IMR-90 (cell line): ENCODE measurements around the gene UCK2. TPM values are rescaled to one million over a fixed set of nuclear protein-coding genes. Genes with fewer than 3 reads are reported as not detected.

Experiments
- ATAC-seq: fragments of 200-7000 bp; cut with Tn5 transposase; 2 replicates; pipeline ENCODE4 v1.9.1; 2020; ENCODE audit warnings: low read depth, mild to moderate bottlenecking, moderate library complexity
- BruUV-seq: library from RNA; stranded (reverse); fragments of 400-500 nt; replicated peaks from 2 replicates; lab custom pipeline; 2021; lab: Mats Ljungman, UMichigan
- CTCF ChIA-PET: fragments of 300-600 bp; formaldehyde crosslinking; extraction: SDS; loops from one replicate; lab custom pipeline; 2021; ENCODE audit warnings: antibody characterized with exemption; lab: Yijun Ruan, JAX
- POLR2A ChIA-PET: fragments of 300-600 bp; sonication (Branson Sonifier 250); formaldehyde crosslinking; loops from one replicate; lab custom pipeline; 2022; ENCODE audit warnings: antibody characterized with exemption; ENCODE audit not compliant: unreplicated experiment; lab: Charles Lee
- DNase-seq: peaks from one replicate; pipeline ENCODE4 v3.0.0; 2013
- H2AFZ ChIP-seq: replicated peaks from 2 replicates; pipeline ENCODE3; 2013; ENCODE audit warnings: low read length, mild to moderate bottlenecking; ENCODE audit not compliant: poor library complexity
- H2AK5ac ChIP-seq: 2 replicates; pipeline ENCODE4 v1.6.1; 2013; ENCODE audit warnings: low read depth, low read length, inconsistent platforms
- H2AK9ac ChIP-seq: replicated peaks from 2 replicates; pipeline ENCODE3; 2013; ENCODE audit warnings: mild to moderate bottlenecking, low read depth, low read length, moderate library complexity; ENCODE audit not compliant: poor library complexity
- H2BK120ac ChIP-seq: 2 replicates; pipeline ENCODE4 v1.6.1; 2013; ENCODE audit warnings: low read depth, low read length, inconsistent platforms
- H2BK15ac ChIP-seq: 3 replicates; pipeline ENCODE4 v1.6.1; 2013; ENCODE audit warnings: low read depth, low read length, inconsistent platforms
- H2BK20ac ChIP-seq: 2 replicates; pipeline ENCODE4 v1.6.1; 2013; ENCODE audit warnings: low read depth, mild to moderate bottlenecking, inconsistent platforms, low read length, moderate library complexity
- H2BK5ac ChIP-seq: 2 replicates; pipeline ENCODE4 v1.6.1; 2013; ENCODE audit warnings: mild to moderate bottlenecking, low read depth, low read length, inconsistent platforms; ENCODE audit not compliant: poor library complexity, severe bottlenecking
- H3K14ac ChIP-seq: replicated peaks from 2 replicates; pipeline ENCODE4 v1.6.1; 2013; ENCODE audit warnings: low read depth, low read length, inconsistent platforms
- H3K18ac ChIP-seq: 2 replicates; pipeline ENCODE4 v1.6.1; 2013; ENCODE audit warnings: low read depth, low read length, control low read depth
- H3K23ac ChIP-seq: 2 replicates; pipeline ENCODE4 v1.6.1; 2013; ENCODE audit warnings: low read depth, low read length, inconsistent platforms
- H3K27ac ChIP-seq: 2 replicates; pipeline ENCODE4 v1.5.1; 2013; ENCODE audit warnings: mild to moderate bottlenecking, control low read depth, low read length; ENCODE audit not compliant: insufficient read depth
- H3K27me3 ChIP-seq: 2 replicates; pipeline ENCODE4 v1.6.1; 2013; ENCODE audit warnings: low read length; ENCODE audit not compliant: control insufficient read depth, insufficient read depth
- H3K36me3 ChIP-seq: 2 replicates; pipeline ENCODE4 v1.6.1; 2013; ENCODE audit warnings: low read length, mixed read lengths; ENCODE audit not compliant: control insufficient read depth, insufficient read depth
- H3K4ac ChIP-seq: 2 replicates; pipeline ENCODE4 v1.6.1; 2013; ENCODE audit warnings: low read depth, low read length, inconsistent platforms
- H3K4me1 ChIP-seq: 2 replicates; pipeline ENCODE4 v1.6.1; 2013; ENCODE audit warnings: low read length, mixed read lengths; ENCODE audit not compliant: control insufficient read depth, insufficient read depth
- H3K4me2 ChIP-seq: 2 replicates; pipeline ENCODE4 v1.6.1; 2013; ENCODE audit warnings: low read depth, mild to moderate bottlenecking, control low read depth, low read length, moderate library complexity
- H3K4me3 ChIP-seq: 2 replicates; pipeline ENCODE4 v1.5.1; 2013; ENCODE audit warnings: low read depth, mild to moderate bottlenecking, control low read depth, low read length, moderate library complexity; ENCODE audit not compliant: insufficient read depth
- H3K56ac ChIP-seq: 2 replicates; pipeline ENCODE4 v1.6.1; 2013; ENCODE audit warnings: low read length, inconsistent platforms; ENCODE audit not compliant: insufficient read depth; ENCODE audit errors: extremely low read depth
- H3K79me1 ChIP-seq, 2 experiments: 2 replicates each; pipeline ENCODE4 v1.6.1; 2013; ENCODE audit warnings: low read length in 2 of 2, inconsistent platforms in 1 of 2, low read depth in 1 of 2
- H3K9ac ChIP-seq: 2 replicates; pipeline ENCODE4 v1.6.1; 2013; ENCODE audit warnings: low read depth, low read length, control low read depth
- H3K9me1 ChIP-seq: 2 replicates; pipeline ENCODE4 v1.6.1; 2013; ENCODE audit warnings: low read length, inconsistent platforms; ENCODE audit not compliant: insufficient read depth
- H3K9me3 ChIP-seq: 2 replicates; pipeline ENCODE4 v1.6.1; 2013; ENCODE audit warnings: low read length; ENCODE audit not compliant: control insufficient read depth, insufficient read depth
- H4K20me1 ChIP-seq: 2 replicates; pipeline ENCODE4 v1.6.1; 2013; ENCODE audit warnings: low read length, inconsistent platforms; ENCODE audit not compliant: insufficient read depth
- H4K5ac ChIP-seq: 2 replicates; pipeline ENCODE4 v1.6.1; 2013; ENCODE audit warnings: mild to moderate bottlenecking, low read depth, low read length, control low read depth
- H4K8ac ChIP-seq, 2 experiments: 2 replicates each; pipeline ENCODE4 v1.6.1; 2013; ENCODE audit warnings: low read depth in 2 of 2, low read length in 2 of 2, control low read depth in 1 of 2, inconsistent platforms in 1 of 2
- H4K91ac ChIP-seq: 2 replicates; pipeline ENCODE4 v1.6.1; 2013; ENCODE audit warnings: low read depth, low read length, inconsistent platforms; ENCODE audit not compliant: insufficient read depth
- BHLHE40 ChIP-seq: fragments of 150-350 bp; IDR thresholded peaks from 2 replicates; pipeline ENCODE4 v1.6.1; 2016; ENCODE audit warnings: mild to moderate bottlenecking, low read depth, low read length
- CEBPB ChIP-seq: IDR thresholded peaks from 2 replicates; pipeline ENCODE4 v1.6.1; 2012; ENCODE audit warnings: low read depth, low read length, improper control_type of control experiment
- RCOR1 ChIP-seq: IDR thresholded peaks from 2 replicates; pipeline ENCODE4 v1.6.1; 2012; ENCODE audit warnings: mild to moderate bottlenecking, low read length, improper control_type of control experiment; ENCODE audit not compliant: insufficient replicate concordance
- WGBS, 2 experiments: methylation state at CpG; one replicate each; pipeline versions ENCODE4 v1.1.5 to v1.1.7; 2013; ENCODE audit warnings: missing lambda C conversion rate in 2 of 2; ENCODE audit not compliant: insufficient read length in 1 of 2; ENCODE audit errors: extremely low coverage in 2 of 2; 5-methylcytosine and 5-hydroxymethylcytosine counted together
- dilution Hi-C: fragments of 300-500 bp; cut with HindIII; formaldehyde crosslinking; loops from one replicate; pipeline ENCODE4 v1.14.3; 2018; ENCODE audit warnings: low sequenced_read_pairs; ENCODE audit not compliant: unreplicated experiment
- in situ Hi-C: fragments of 300-500 bp; cut with MboI; formaldehyde crosslinking; loops from 3 replicates; pipeline ENCODE4 v1.14.3; 2019; ENCODE audit warnings: low sequenced_read_pairs, inconsistent platforms, mixed read lengths
- intact Hi-C: fragments of 100-400 bp; cut with micrococcal nuclease; formaldehyde crosslinking; loops from 2 replicates; pipeline ENCODE4 v1.10.0; 2022
- polyA plus RNA-seq, 3 experiments: library from polyadenylated mRNA; depleted of rRNA; stranded (reverse); fragments of >200 nt; gene quantifications; 2 replicates each; pipeline ENCODE4 v1.2.3, GENCODE V29; 2012; ENCODE audit warnings: low replicate concordance in 1 of 3
- total RNA-seq: library from RNA; depleted of rRNA; stranded (reverse); fragments of >200 nt; gene quantifications from 2 replicates; pipeline ENCODE4 v1.2.3, GENCODE V29; 2012

The UCK2 gene
- total and polyA plus RNA-seq, 2 of the 4 experiments (the other 2 are of a cell fraction), result 83.0 to 87.8 TPM

DNA sequence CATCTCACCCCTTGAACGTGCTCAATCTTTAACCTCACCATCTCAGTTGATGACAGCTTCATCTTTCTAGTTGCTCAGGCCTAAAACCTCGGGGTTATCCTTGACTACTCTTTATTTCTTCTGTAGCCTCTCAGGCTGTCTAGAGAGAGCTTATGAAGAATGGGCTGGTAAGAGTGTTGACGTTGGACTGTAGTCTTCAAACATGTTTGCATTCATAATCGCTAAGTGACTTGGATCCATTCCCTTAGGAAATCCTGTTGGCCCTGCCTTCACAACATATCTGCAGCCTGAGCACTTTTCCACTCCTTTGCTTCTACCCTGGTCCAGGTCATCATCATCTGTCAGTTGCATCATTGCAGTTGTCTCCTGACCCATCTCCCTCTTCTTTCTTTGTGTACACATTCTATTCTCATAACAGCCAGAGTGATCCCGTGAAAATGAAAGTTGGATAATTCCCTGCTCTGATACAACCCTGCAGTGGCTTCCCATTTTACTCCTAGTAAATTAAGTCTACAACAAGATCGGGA, 10.5 kb downstream of the UCK2 start:
- DNase-seq, result peak; percentile 44
- CTCF ChIA-PET, result no interaction called here
- no TSS peak for BruUV-seq

More for the DNA sequence above, 10.5 kb downstream of the UCK2 start:
- no peak overlapping the region for H2BK15ac ChIP-seq
- H3K27ac ChIP-seq, result no peak overlapping the region
- peaks cover 35% of the 10 kb centered on the region for H3K4me1 ChIP-seq
- H3K4me3 ChIP-seq, result no peak overlapping the region
- H2BK5ac ChIP-seq, result no peak overlapping the region
- TF ChIP-seq RCOR1 (no peak), BHLHE40 (no peak), CEBPB (peak; percentile 45; the same call in 1 of the 2 replicates)
- no peaks in the 10 kb centered on the region for H3K9me3 ChIP-seq
- in situ Hi-C loops, result no loop called here
- H3K36me3 ChIP-seq, result no peaks in the 10 kb centered on the region; the same call in 1 of the 2 replicates
- H3K4me2 ChIP-seq, result no peak overlapping the region
- H3K79me1 ChIP-seq, result peaks cover 34 to 73% of the 10 kb centered on the region in 2 experiments
- peaks cover 31% of the 10 kb centered on the region for H3K9me1 ChIP-seq
- H3K14ac ChIP-seq, result no peak overlapping the region
- dilution Hi-C loops, result no loop called here
- no peak overlapping the region for H3K56ac ChIP-seq
- H3K18ac ChIP-seq, result no peak overlapping the region; the same call in 1 of the 2 replicates
- POLR2A ChIA-PET, result no interaction called here
- intact Hi-C loops, result no loop called here
- H2AK5ac ChIP-seq, result no peak overlapping the region
- H3K9ac ChIP-seq, result no peak overlapping the region
- H4K5ac ChIP-seq, result no peak overlapping the region
- ATAC-seq, result no peak
- no peaks in the 10 kb centered on the region for H3K27me3 ChIP-seq
- H3K23ac ChIP-seq, result peak overlapping the region; percentile 29
- H2BK120ac ChIP-seq, result no peak overlapping the region
- H4K20me1 ChIP-seq, result peaks cover 70% of the 10 kb centered on the region
- no peak overlapping the region for H2BK20ac ChIP-seq
- H3K4ac ChIP-seq, result no peak overlapping the region
- WGBS, 2 experiments, result 54% methylated on average over 3 of the region's 6 CpGs; no CpG with 5 or more reads in 1 of the 2 experiments
- no peak overlapping the region for H2AFZ ChIP-seq
- no peak overlapping the region for H4K8ac ChIP-seq
- H2AK9ac ChIP-seq, result no peak overlapping the region
- H4K91ac ChIP-seq, result no peak overlapping the region
